ENCODE measurements around the gene GAS2L1. TPM values are rescaled to one million over a fixed set of nuclear protein-coding genes. Genes with fewer than 3 reads are reported as not detected.
A peak's percentile ranks its signal among the peaks of the same experiment; 100 is the strongest.

GAS2L1 gene
- total RNA-seq, 1 experiment from 2014 or later = 29.4 TPM

DNA sequence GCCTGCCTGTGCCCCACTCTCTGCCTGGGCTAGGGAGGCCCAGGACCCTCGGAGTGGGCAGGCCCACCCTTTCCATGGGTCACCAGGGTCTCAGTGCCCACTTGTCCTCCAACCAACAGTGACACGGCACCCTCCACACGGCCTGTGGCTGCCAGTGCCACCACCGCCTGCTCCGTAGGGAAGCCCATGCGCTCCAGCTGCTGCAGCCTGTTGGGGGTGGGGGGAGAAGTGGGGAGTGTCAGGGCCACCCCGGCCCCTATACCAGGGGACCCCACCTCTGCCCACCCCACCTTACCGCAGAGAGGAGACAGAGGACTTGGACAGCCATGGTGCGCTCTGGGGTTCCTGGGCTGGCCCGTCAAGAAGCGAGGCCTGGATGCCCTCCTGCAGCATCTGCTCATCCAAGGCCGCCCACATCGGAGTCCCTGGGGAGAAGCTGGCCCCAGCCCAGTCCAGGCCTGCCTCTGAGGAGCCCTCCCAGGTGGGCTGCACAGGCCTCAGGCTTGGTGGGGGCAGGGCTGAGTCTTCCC, 46.4 kb upstream of the GAS2L1 start (continued):
- TF ChIP-seq, protein P1, sequence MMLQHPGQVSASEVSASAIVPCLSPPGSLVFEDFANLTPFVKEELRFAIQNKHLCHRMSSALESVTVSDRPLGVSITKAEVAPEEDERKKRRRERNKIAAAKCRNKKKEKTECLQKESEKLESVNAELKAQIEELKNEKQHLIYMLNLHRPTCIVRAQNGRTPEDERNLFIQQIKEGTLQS (IDR thresholded peaks at IDR 0.05) = no peak
- TF ChIP-seq, protein P2, sequence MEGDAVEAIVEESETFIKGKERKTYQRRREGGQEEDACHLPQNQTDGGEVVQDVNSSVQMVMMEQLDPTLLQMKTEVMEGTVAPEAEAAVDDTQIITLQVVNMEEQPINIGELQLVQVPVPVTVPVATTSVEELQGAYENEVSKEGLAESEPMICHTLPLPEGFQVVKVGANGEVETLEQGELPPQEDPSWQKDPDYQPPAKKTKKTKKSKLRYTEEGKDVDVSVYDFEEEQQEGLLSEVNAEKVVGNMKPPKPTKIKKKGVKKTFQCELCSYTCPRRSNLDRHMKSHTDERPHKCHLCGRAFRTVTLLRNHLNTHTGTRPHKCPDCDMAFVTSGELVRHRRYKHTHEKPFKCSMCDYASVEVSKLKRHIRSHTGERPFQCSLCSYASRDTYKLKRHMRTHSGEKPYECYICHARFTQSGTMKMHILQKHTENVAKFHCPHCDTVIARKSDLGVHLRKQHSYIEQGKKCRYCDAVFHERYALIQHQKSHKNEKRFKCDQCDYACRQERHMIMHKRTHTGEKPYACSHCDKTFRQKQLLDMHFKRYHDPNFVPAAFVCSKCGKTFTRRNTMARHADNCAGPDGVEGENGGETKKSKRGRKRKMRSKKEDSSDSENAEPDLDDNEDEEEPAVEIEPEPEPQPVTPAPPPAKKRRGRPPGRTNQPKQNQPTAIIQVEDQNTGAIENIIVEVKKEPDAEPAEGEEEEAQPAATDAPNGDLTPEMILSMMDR (IDR thresholded peaks at IDR 0.05 in 2 of 3, conservative IDR thresholded peaks at IDR 0.05 in 1 of 3; ENCODE audit: borderline replicate concordance in 1 of 3, insufficient read depth in 1 of 3, low read depth in 2 of 3, low read length in 2 of 3) = no peak
- TF ChIP-seq POLR2AphosphoS5 (IDR thresholded peaks at IDR 0.05; ENCODE audit: low read depth, low read length) (no peak), RAD21 (IDR thresholded peaks at IDR 0.05; ENCODE audit: low read depth) (no peak), FOSL1 (IDR thresholded peaks at IDR 0.05; ENCODE audit: low read depth) (no peak)
- TF ChIP-seq, protein P3, sequence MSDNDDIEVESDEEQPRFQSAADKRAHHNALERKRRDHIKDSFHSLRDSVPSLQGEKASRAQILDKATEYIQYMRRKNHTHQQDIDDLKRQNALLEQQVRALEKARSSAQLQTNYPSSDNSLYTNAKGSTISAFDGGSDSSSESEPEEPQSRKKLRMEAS (IDR thresholded peaks at IDR 0.05) = no peak

DNA sequence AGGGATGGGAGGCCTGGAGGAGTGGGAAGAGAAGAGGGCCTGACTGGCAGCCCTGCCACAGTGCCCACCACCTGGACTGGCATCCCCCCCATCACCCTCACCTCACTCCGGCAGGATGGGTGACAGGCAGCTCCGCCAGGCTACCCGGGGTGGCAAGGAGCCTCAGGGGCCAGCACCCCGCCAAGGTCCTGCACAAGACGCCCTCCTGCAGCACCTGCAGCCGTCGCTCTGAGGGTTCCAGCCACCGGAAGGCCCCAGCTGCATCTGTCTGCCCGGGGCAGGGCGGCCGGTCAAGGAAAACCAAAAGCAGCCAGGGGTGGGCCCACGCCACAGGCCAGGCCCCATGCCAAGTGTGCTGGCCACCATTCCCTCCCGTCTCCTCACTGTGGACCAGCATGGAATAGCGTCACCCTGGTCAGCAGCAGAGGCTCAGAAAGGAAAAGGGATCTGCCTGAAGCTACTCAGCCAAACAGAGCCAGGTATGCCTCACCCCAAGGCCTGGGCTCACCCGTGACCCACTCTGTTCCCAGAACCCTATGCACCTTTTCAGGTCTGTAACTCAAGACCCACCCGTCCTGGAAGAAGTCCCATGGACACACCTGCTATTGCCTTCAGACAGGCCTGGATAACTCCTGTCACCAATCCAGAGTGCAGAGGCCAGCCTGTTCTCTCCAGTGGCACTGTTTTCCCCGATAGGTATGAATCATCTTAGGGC, 45.7 kb upstream of the GAS2L1 start:
- CTCF ChIA-PET = interaction anchor here (0.7 kb wide), 1 partner anchor 220 kb away, joined by 3 read pairs; no protein-coding TSS in a partner anchor
- H3K27me3 ChIP-seq (ENCODE audit: insufficient read depth, low read length) = no peaks in the 10 kb centered on the region

More for the DNA sequence above, 45.7 kb upstream of the GAS2L1 start:
- RAD21 ChIA-PET (ENCODE audit: low non-redundant PET in 1 of 2, low total read pairs in 2 of 2, uncharacterized antibody in 2 of 2, unreplicated experiment in 2 of 2) = no interaction called here
- intact Hi-C loops (cut with micrococcal nuclease) = no loop called here
- Histone ChIP-seq H4K20me1 (ENCODE audit: insufficient read depth) (no peaks in the 10 kb centered on the region), H3K9ac (ENCODE audit: low read length) (no peak overlapping the region), H3K9me3 (ENCODE audit: control insufficient read depth in 1 of 2, insufficient read depth in 1 of 2, low read depth in 1 of 2, low read length in 2 of 2) (no peaks in the 10 kb centered on the region), H3K4me1 (ENCODE audit: control insufficient read depth in 1 of 2, insufficient read depth in 2 of 2, low read length in 2 of 2) (no peaks in the 10 kb centered on the region), H3K79me2 (ENCODE audit: insufficient read depth, low read length) (peaks cover 6% of the 10 kb centered on the region; the same call in 1 of the 2 replicates), H2AFZ (ENCODE audit: low read depth, low read length, poor library complexity, severe bottlenecking) (no peak overlapping the region), H3K36me3 (ENCODE audit: control insufficient read depth in 1 of 2, insufficient read depth in 2 of 2, low read length in 2 of 2) (peaks cover 8 to 15% of the 10 kb centered on the region in 2 experiments; a peak in 3 of 4 replicates), H3K9me2 (ENCODE audit: insufficient read depth) (no peaks in the 10 kb centered on the region), H3K4me3 (replicated peaks in 1 of 2; ENCODE audit: low read depth in 1 of 2, low read length in 2 of 2) (no peak overlapping the region), H3K27ac (ENCODE audit: low read depth, low read length) (no peak overlapping the region; the same call in 1 of the 2 replicates), H3K4me2 (ENCODE audit: low read length) (no peak overlapping the region)
- no TSS peak for BruUV-seq (replicated peaks)
- no peak for DNase-seq (ENCODE audit: low read depth, low spot score)
- POLR2A ChIA-PET = no interaction called here
- ATAC-seq = peak; percentile 18
- TF ChIP-seq, protein P1 (IDR thresholded peaks at IDR 0.05) = no peak
- TF ChIP-seq, protein P4, sequence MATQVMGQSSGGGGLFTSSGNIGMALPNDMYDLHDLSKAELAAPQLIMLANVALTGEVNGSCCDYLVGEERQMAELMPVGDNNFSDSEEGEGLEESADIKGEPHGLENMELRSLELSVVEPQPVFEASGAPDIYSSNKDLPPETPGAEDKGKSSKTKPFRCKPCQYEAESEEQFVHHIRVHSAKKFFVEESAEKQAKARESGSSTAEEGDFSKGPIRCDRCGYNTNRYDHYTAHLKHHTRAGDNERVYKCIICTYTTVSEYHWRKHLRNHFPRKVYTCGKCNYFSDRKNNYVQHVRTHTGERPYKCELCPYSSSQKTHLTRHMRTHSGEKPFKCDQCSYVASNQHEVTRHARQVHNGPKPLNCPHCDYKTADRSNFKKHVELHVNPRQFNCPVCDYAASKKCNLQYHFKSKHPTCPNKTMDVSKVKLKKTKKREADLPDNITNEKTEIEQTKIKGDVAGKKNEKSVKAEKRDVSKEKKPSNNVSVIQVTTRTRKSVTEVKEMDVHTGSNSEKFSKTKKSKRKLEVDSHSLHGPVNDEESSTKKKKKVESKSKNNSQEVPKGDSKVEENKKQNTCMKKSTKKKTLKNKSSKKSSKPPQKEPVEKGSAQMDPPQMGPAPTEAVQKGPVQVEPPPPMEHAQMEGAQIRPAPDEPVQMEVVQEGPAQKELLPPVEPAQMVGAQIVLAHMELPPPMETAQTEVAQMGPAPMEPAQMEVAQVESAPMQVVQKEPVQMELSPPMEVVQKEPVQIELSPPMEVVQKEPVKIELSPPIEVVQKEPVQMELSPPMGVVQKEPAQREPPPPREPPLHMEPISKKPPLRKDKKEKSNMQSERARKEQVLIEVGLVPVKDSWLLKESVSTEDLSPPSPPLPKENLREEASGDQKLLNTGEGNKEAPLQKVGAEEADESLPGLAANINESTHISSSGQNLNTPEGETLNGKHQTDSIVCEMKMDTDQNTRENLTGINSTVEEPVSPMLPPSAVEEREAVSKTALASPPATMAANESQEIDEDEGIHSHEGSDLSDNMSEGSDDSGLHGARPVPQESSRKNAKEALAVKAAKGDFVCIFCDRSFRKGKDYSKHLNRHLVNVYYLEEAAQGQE (IDR thresholded peaks at IDR 0.05; ENCODE audit: low read depth) = no peak
- TF ChIP-seq CEBPB (IDR thresholded peaks at IDR 0.05; ENCODE audit: low read depth) (no peak), CBX3 (IDR thresholded peaks at IDR 0.05; ENCODE audit: low read depth) (no peak), SIN3A (IDR thresholded peaks at IDR 0.05; ENCODE audit: low read depth) (no peak), ELF1 (IDR thresholded peaks at IDR 0.05; ENCODE audit: borderline replicate concordance, low read depth) (no peak)
